ENCODE measurements around the gene EPHA6. TPM values are rescaled to one million over a fixed set of nuclear protein-coding genes. Genes with fewer than 3 reads are reported as not detected.
"Not testable (repeated sequence)": the region's sequence is repeated elsewhere in the genome, so short reads cannot be mapped to it uniquely, and the experiment has no call there.

Gene EPHA6
- total RNA-seq, 1 donor from 2014 or later = not detected

DNA sequence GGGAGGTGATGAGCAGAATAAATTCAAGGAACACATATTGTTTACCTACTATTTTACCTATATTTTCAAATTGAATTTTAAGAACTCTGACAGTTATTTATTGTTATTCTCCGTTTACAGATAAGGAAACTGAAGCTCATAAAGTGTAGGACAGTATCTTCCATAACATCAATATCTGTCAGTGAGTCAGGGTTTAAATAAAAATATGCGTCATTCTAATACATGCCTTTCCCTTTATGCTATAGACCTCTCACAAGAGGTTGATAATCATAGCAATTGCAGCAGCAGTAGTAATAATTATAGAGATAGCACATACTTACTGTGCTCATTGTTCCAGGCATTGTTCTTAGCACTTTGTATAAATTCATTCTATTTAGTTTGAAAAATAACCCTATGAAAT lies 101.1 kb downstream of the EPHA6 start:
- no peak for ATAC-seq
- Histone ChIP-seq H3K4me1 (no peaks in the 10 kb centered on the region), H3K9me3 (no peaks in the 10 kb centered on the region)

DNA sequence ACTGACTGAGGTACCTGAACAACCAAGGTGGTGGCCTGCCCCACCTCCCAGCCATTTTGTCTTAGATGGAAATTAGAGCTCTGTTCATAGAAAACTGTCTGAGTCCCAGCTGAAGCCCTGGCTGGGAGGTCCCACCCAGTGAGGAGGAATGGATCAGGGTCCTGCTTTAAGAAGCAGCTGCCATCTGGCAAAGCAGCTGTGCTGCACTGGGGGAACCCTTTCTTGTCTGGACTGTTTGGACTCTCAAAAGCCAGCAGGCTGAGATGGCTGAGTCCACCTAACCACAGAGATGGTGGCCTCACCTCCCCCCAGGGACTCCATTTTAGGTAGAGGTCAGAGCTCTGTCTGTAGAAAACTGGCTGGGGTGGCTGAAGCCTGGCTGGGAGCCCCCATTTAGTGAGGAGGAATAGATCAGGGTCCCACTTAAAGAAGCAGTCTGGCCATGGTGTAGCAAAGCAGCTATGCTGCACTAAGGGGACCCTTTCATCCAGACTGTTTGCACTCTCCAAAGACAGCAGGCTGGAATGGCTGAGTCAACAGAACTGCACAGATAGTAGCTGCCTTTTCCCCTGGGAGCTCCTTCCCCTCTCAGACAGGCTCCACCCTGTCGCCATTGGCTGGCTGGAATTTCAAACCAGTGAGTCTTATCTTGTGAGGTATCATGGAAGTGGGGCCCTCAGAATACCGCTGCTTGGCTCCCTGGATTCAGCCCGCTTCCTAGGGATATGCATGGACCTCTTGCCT lies 116.9 kb downstream of the EPHA6 start:
- intact Hi-C loops (cut with DNase I) = no loop called here
- H3K27ac ChIP-seq = no peak overlapping the region
- peaks cover 22% of the 10 kb centered on the region for H3K9me3 ChIP-seq
- H3K4me3 ChIP-seq = no peak overlapping the region
- no peak for DNase-seq
- no peaks in the 10 kb centered on the region for H3K27me3 ChIP-seq
- H3K4me1 ChIP-seq = no peaks in the 10 kb centered on the region
- TF ChIP-seq, protein P1, sequence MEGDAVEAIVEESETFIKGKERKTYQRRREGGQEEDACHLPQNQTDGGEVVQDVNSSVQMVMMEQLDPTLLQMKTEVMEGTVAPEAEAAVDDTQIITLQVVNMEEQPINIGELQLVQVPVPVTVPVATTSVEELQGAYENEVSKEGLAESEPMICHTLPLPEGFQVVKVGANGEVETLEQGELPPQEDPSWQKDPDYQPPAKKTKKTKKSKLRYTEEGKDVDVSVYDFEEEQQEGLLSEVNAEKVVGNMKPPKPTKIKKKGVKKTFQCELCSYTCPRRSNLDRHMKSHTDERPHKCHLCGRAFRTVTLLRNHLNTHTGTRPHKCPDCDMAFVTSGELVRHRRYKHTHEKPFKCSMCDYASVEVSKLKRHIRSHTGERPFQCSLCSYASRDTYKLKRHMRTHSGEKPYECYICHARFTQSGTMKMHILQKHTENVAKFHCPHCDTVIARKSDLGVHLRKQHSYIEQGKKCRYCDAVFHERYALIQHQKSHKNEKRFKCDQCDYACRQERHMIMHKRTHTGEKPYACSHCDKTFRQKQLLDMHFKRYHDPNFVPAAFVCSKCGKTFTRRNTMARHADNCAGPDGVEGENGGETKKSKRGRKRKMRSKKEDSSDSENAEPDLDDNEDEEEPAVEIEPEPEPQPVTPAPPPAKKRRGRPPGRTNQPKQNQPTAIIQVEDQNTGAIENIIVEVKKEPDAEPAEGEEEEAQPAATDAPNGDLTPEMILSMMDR (IDR thresholded peaks at IDR 0.05) = no peak
- no peaks in the 10 kb centered on the region for H3K36me3 ChIP-seq
- ATAC-seq = no peak

More for the DNA sequence above, 101.1 kb downstream of the EPHA6 start:
- intact Hi-C loops (cut with DNase I) = no loop called here
- TF ChIP-seq, protein P1 (IDR thresholded peaks at IDR 0.05) = no peak
- no peak overlapping the region for H3K4me3 ChIP-seq
- H3K27ac ChIP-seq = no peak overlapping the region
- H3K36me3 ChIP-seq = no peaks in the 10 kb centered on the region
- no peaks in the 10 kb centered on the region for H3K27me3 ChIP-seq
- no peak for DNase-seq

DNA sequence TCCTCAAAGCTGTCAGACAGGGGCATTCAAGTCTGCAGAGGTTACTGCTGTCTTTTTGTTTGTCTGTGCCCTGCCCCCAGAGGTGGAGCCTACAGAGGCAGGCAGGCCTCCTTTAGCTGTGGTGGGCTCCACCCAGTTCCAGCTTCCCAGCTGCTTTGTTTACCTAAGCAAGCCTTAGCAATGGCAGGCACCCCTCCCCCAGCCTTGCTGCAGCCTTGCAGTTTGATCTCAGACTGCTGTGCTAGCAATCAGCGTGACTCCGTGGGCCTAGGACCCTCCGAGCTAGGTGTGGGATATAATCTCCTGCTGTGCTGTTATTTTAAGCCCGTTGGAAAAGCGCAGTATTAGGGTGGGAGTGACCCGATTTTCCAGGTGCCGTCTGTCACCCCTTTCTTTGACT lies 127.7 kb downstream of the EPHA6 start:
- H3K27me3 ChIP-seq; DNase-seq; H3K27ac ChIP-seq; H3K4me1 ChIP-seq; intact Hi-C loops (cut with DNase I); H3K4me3 ChIP-seq; ATAC-seq; H3K36me3 ChIP-seq; H3K9me3 ChIP-seq: not testable (repeated sequence)

DNA sequence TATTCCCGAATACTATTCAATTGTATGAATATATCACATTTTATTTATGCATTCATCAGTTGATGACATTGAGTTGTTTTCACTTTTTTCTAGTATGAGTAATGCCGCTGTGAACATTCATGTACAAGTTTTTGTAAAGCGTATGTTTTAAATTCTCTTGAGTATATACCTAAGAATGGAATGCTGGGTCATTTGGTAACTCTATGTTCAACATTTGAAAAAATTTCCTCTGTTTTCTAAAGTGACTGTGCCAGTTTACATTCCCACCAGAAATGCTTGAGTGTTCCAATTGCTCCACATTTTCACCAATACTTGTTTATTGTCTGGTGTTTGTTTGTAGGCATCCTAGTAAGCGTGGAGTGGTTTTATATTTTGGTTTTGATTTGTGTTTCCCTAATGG lies 144.5 kb downstream of the EPHA6 start:
- ATAC-seq = no peak
- TF ChIP-seq, protein P1 (IDR thresholded peaks at IDR 0.05) = no peak
- H3K27me3 ChIP-seq = no peaks in the 10 kb centered on the region
- DNase-seq = no peak
- H3K4me1 ChIP-seq = no peaks in the 10 kb centered on the region
- H3K27ac ChIP-seq = no peak overlapping the region
- no peaks in the 10 kb centered on the region for H3K36me3 ChIP-seq
- no peak overlapping the region for H3K4me3 ChIP-seq
- intact Hi-C loops (cut with DNase I) = no loop called here
- H3K9me3 ChIP-seq = no peaks in the 10 kb centered on the region

DNA sequence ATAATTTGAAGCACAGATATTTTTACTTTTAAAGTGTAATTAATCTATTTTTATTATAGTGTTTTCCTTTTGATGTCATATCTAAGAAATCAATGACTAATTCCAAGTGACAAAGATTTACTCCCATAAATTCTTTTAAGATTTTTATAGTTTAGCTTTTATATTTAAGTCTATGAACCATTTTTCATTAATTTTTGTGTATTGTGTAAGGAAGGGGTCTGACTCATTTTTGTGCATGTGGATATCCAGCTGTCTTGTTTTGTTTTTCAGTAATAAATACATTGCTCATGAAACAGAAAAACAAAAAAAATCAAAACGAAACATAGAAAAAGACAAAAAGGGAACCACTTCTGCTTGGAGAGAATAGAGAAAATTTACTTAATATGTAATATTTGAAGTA lies 145.1 kb downstream of the EPHA6 start:
- ATAC-seq (no peak), DNase-seq (no peak)
- no peaks in the 10 kb centered on the region for H3K9me3 ChIP-seq
- H3K27ac ChIP-seq = no peak overlapping the region
- intact Hi-C loops (cut with DNase I) = no loop called here
- no peaks in the 10 kb centered on the region for H3K36me3 ChIP-seq
- TF ChIP-seq, protein P1 (IDR thresholded peaks at IDR 0.05) = no peak
- no peaks in the 10 kb centered on the region for H3K27me3 ChIP-seq
- H3K4me1 ChIP-seq = no peaks in the 10 kb centered on the region
- no peak overlapping the region for H3K4me3 ChIP-seq

DNA sequence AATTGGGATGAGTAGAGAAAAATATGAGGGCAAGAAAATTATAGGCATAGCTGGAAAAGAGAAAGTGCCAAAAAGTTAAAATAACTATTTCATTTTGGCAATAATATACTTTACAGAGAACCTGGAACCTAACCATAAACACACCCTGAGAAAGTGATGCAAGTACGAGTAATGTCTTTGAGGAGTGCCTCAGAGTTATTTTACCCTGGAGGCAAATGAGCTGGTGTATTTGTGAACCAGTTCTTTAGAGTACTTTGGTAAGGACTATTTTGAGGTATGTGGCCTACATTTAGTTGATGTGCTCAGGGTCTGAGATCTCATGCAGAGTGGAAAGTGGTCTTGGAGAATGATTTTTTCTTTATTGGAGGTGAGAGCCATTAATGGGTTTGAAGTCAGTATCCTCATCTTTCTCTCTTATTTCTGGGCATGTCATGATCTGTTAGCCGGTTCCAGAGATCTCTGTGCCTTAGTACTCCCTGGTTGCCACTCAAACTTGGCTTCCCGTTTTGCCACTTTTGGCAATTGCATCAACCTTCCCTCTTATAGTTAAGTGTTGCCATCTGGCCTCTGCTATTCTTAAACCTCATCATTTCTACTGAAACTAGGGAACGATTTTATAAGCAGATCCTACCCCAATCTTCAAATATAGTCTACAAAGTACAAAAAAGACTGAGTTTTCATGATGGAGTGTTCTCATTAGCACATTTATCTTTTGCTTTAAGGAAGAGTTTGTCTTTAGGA lies 145.7 kb downstream of the EPHA6 start:
- Histone ChIP-seq H3K27me3 (no peaks in the 10 kb centered on the region), H3K27ac (no peak overlapping the region), H3K4me1 (no peaks in the 10 kb centered on the region), H3K36me3 (no peaks in the 10 kb centered on the region), H3K9me3 (no peaks in the 10 kb centered on the region), H3K4me3 (no peak overlapping the region)
- DNase-seq (no peak), ATAC-seq (no peak)
- intact Hi-C loops (cut with DNase I) = no loop called here
- TF ChIP-seq, protein P1 (IDR thresholded peaks at IDR 0.05) = no peak
